H1 (cell line): Measurements from ENCODE around the gene ERMN. TPM values are rescaled to one million over a fixed set of nuclear protein-coding genes. Genes with fewer than 3 reads are reported as not detected.

Source experiments
- CTCF ChIA-PET: fragments of 300-600 bp; sonication (Branson Sonifier 250); formaldehyde crosslinking; loops from one replicate; lab custom pipeline; 2021; ENCODE audit not compliant: partially characterized antibody; lab: Charles Lee
- POLR2A ChIA-PET: fragments of 300-600 bp; sonication (Branson Sonifier 250); formaldehyde crosslinking; loops from one replicate; lab custom pipeline; 2021; ENCODE audit warnings: inconsistent platforms; ENCODE audit not compliant: partially characterized antibody; lab: Charles Lee
- DNase-seq, 2 experiments: peaks; one replicate each; pipeline versions ENCODE4 v3.0.0 to v3.0.0-alpha.2; 2010 to 2022; ENCODE audit warnings: low spot score in 2 of 2, low read depth in 1 of 2, mixed read lengths in 1 of 2
- FAIRE-seq: peaks from 2 replicates; lab custom pipeline; 2011; peaks lifted over from hg19 to GRCh38; lab: Jason Lieb, UNC
- H2AFZ ChIP-seq: 2 replicates; pipeline ENCODE4 v1.8.1; 2012; ENCODE audit warnings: low read length, inconsistent platforms
- H2AK5ac ChIP-seq: 2 replicates; pipeline ENCODE4 v1.6.1; 2013; ENCODE audit warnings: low read depth, low read length
- H2BK120ac ChIP-seq: replicated peaks from 2 replicates; pipeline ENCODE3; 2013; ENCODE audit warnings: low read depth, low read length, inconsistent platforms
- H2BK12ac ChIP-seq: 2 replicates; pipeline ENCODE4 v1.6.1; 2013; ENCODE audit warnings: low read depth, low read length
- H2BK15ac ChIP-seq: 2 replicates; pipeline ENCODE4 v1.6.1; 2013; ENCODE audit warnings: low read length
- H2BK20ac ChIP-seq: 2 replicates; pipeline ENCODE4 v1.6.1; 2013; ENCODE audit warnings: low read length
- H2BK5ac ChIP-seq: 2 replicates; pipeline ENCODE4 v1.6.1; 2013; ENCODE audit warnings: low read depth, low read length
- H3K14ac ChIP-seq: 2 replicates; pipeline ENCODE4 v1.6.1; 2013; ENCODE audit warnings: inconsistent platforms; ENCODE audit not compliant: insufficient read length
- H3K18ac ChIP-seq: 2 replicates; pipeline ENCODE4 v1.6.1; 2013; ENCODE audit warnings: low read length; ENCODE audit errors: extremely low read depth
- H3K23ac ChIP-seq: 2 replicates; pipeline ENCODE4 v1.6.1; 2013; ENCODE audit warnings: inconsistent platforms; ENCODE audit not compliant: insufficient read length
- H3K23me2 ChIP-seq: 2 replicates; pipeline ENCODE4 v1.6.1; 2013; ENCODE audit warnings: low read depth, low read length
- H3K27ac ChIP-seq: 2 replicates; pipeline ENCODE4 v1.6.1; 2011; ENCODE audit warnings: low read depth, low read length, inconsistent platforms
- H3K27me3 ChIP-seq, 4 experiments: replicated peaks in 1 of 4; 1 replicate in 1 of 4; 2 replicates in 3 of 4; pipeline versions ENCODE4 v1.6.1 to v1.8.1; 2011 to 2013; ENCODE audit warnings: low read length in 3 of 4, mild to moderate bottlenecking in 3 of 4, inconsistent platforms in 2 of 4, mixed read lengths in 2 of 4, moderate library complexity in 1 of 4; ENCODE audit not compliant: control insufficient read depth in 3 of 4, insufficient read depth in 3 of 4; ENCODE audit errors: extremely low read depth in 1 of 4
- H3K36me3 ChIP-seq, 4 experiments: 2 replicates each; pipeline versions ENCODE4 v1.6.1 to v1.8.1; 2011 to 2013; ENCODE audit warnings: mild to moderate bottlenecking in 4 of 4, low read length in 3 of 4, moderate library complexity in 2 of 4, control low read depth in 1 of 4, inconsistent platforms in 1 of 4; ENCODE audit not compliant: insufficient read depth in 4 of 4, control insufficient read depth in 2 of 4
- H3K4ac ChIP-seq: replicated peaks from 2 replicates; pipeline ENCODE3; 2013; ENCODE audit warnings: low read length, low read depth, mixed read lengths, inconsistent platforms; ENCODE audit not compliant: insufficient read length
- H3K4me1 ChIP-seq, 4 experiments: replicated peaks in 1 of 4; 1 replicate in 1 of 4; 2 replicates in 3 of 4; pipeline versions ENCODE4 v1.6.1 to v1.8.1; 2011 to 2013; ENCODE audit warnings: low read length in 3 of 4, inconsistent platforms in 2 of 4, mixed read lengths in 1 of 4; ENCODE audit not compliant: insufficient read depth in 4 of 4, control insufficient read depth in 3 of 4
- H3K4me2 ChIP-seq, 2 experiments: 2 replicates each; pipeline versions ENCODE4 v1.6.1 to v1.8.1; 2011 to 2013; ENCODE audit warnings: low read depth in 2 of 2, low read length in 2 of 2, control low read depth in 1 of 2, inconsistent platforms in 1 of 2, mild to moderate bottlenecking in 1 of 2; ENCODE audit not compliant: insufficient read depth in 1 of 2
- H3K4me3 ChIP-seq, 4 experiments: fragments of 200-600, 300-600 bp in 1 of 4; sonication (generic), shearing (Covaris generic), sonication (Bioruptor Twin) in 1 of 4; 2 replicates each; pipeline versions ENCODE4 v1.5.1 to v1.8.1; 2011 to 2016; ENCODE audit warnings: low read length in 4 of 4, low read depth in 3 of 4, control low read depth in 2 of 4, inconsistent platforms in 2 of 4, mild to moderate bottlenecking in 2 of 4, mixed read lengths in 1 of 4, moderate library complexity in 1 of 4; ENCODE audit not compliant: insufficient read depth in 2 of 4; ENCODE audit errors: extremely low read depth in 1 of 4
- H3K56ac ChIP-seq: replicated peaks from 2 replicates; pipeline ENCODE3; 2013; ENCODE audit warnings: low read depth, mild to moderate bottlenecking, mixed read lengths, low read length, inconsistent platforms; ENCODE audit not compliant: insufficient read length
- H3K79me1 ChIP-seq: 2 replicates; pipeline ENCODE4 v1.6.1; 2013; ENCODE audit warnings: low read depth, low read length, control low read depth
- H3K79me2 ChIP-seq, 2 experiments: 2 replicates each; pipeline versions ENCODE4 v1.6.1 to v1.8.1; 2012 to 2013; ENCODE audit warnings: low read length in 2 of 2, mild to moderate bottlenecking in 2 of 2, inconsistent platforms in 1 of 2; ENCODE audit not compliant: insufficient read depth in 2 of 2, control insufficient read depth in 1 of 2
- H3K9ac ChIP-seq, 4 experiments: replicated peaks in 1 of 4; 1 replicate in 1 of 4; 2 replicates in 3 of 4; pipeline versions ENCODE4 v1.6.1 to v1.8.1; 2011 to 2013; ENCODE audit warnings: low read depth in 3 of 4, low read length in 3 of 4, control low read depth in 2 of 4, mild to moderate bottlenecking in 2 of 4, moderate library complexity in 2 of 4, inconsistent platforms in 1 of 4; ENCODE audit errors: extremely low read depth in 1 of 4
- H3K9me3 ChIP-seq, 2 experiments: 2 replicates each; pipeline versions ENCODE4 v1.6.1 to v1.8.1; 2012 to 2013; ENCODE audit warnings: mild to moderate bottlenecking in 2 of 2, moderate library complexity in 2 of 2, control low read depth in 1 of 2, inconsistent platforms in 1 of 2, low read depth in 1 of 2, low read length in 1 of 2, mixed read lengths in 1 of 2; ENCODE audit not compliant: insufficient read depth in 2 of 2
- H4K20me1 ChIP-seq, 2 experiments: replicated peaks in 1 of 2; 2 replicates each; pipeline versions ENCODE3 to v1.8.1; 2011 to 2013; ENCODE audit warnings: inconsistent platforms in 2 of 2, low read length in 2 of 2, mild to moderate bottlenecking in 1 of 2; ENCODE audit not compliant: insufficient read depth in 2 of 2, control insufficient read depth in 1 of 2
- H4K5ac ChIP-seq: 2 replicates; pipeline ENCODE4 v1.6.1; 2013; ENCODE audit warnings: low read length, low read depth, mixed read lengths, inconsistent platforms; ENCODE audit not compliant: insufficient read length
- H4K8ac ChIP-seq: 2 replicates; pipeline ENCODE4 v1.8.0; 2013; ENCODE audit warnings: mild to moderate bottlenecking, moderate library complexity, low read length, inconsistent platforms; ENCODE audit not compliant: insufficient read depth; ENCODE audit errors: extremely low read depth
- H4K91ac ChIP-seq: replicated peaks from 2 replicates; pipeline ENCODE3; 2013; ENCODE audit warnings: low read length, mixed read lengths, inconsistent platforms; ENCODE audit not compliant: insufficient read length
- POU5F1 ChIP-seq: IDR thresholded peaks from 2 replicates; pipeline ENCODE4 v1.6.1; 2011; ENCODE audit warnings: low read depth, mild to moderate bottlenecking, low read length, moderate library complexity
- WGBS, 2 experiments: shearing (Covaris generic) in 1 of 2; methylation state at CpG; one replicate each; pipeline versions ENCODE4 v1.1.6 to v1.1.7; 2013 to 2015; ENCODE audit warnings: low lambda C conversion rate in 2 of 2, mixed read lengths in 2 of 2, inconsistent platforms in 1 of 2, low coverage in 1 of 2, missing lambda C conversion rate in 1 of 2; ENCODE audit not compliant: insufficient replicate concordance in 2 of 2, insufficient coverage in 1 of 2, insufficient read length in 1 of 2; ENCODE audit errors: extremely low coverage in 1 of 2, missing lambda C conversion rate in 1 of 2; 5-methylcytosine and 5-hydroxymethylcytosine counted together
- polyA plus RNA-seq, 7 experiments: library from polyadenylated mRNA; depleted of rRNA in 3 of 7; stranded (reverse) in 5 of 7; unstranded in 2 of 7; fragments of >200 nt in 5 of 7; fragments of 200-250 nt in 2 of 7; gene quantifications; 1 replicate in 5 of 7; 2 replicates in 1 of 7; 4 replicates in 1 of 7; pipeline versions ENCODE4 v1.2.1 to v1.2.3, GENCODE V29; 2011 to 2013; ENCODE audit warnings: missing spikeins in 2 of 7, mixed read lengths in 2 of 7
- total RNA-seq: library from RNA; stranded (reverse); fragmentation: NEBNext Ultra II Directional; extraction: Animal tissue kit (Norgen Biotek cat#: 25700); gene quantifications from 2 replicates; pipeline ENCODE4 v1.2.1, GENCODE V29; 2021
- TF ChIP-seq, protein P1 (sequence below): IDR thresholded peaks from 2 replicates; pipeline ENCODE4 v1.6.1; 2012; ENCODE audit warnings: inconsistent platforms

The ERMN gene
- total and polyA plus RNA-seq, 2 of the 8 experiments (the other 6 are each of a cell fraction or from before 2014, with no cell fraction given) = 0.11 TPM; not detected in 1

DNA sequence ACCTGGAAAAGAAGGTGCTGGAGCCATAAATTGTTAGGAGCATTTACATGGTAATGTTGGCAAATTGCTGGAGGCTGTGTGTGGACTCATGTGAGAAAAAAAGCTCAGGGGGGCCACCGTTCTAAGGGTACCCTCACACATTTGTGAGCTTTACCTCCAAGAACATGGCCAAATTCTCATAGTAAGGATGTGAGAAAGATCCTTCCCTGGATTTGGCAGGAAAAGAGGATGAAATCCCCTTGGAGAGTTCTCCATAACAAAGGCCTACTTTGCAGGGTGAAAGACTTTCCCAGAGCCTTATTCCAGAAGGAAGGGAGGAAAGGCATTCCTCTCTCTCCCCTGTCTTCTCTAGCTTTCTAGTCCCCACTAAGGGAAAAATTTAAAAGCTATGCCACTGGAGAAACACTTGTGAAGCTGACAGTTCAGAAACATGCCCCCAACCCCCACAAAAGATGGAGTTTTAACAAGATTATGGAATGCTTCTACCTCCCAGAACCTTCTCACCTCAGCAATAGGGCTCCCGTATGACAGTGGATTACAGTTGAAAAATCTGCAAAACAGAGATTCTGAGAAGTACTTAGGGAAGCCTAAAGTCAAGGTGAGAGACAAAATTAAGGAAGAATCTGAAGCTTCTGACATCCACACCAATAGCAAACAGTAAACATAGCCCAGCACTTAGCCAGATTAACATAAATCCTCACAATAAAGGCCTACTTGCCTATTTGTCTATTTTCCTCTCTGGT, 20.2 kb upstream of the ERMN start:
- Histone ChIP-seq H3K9ac (no peak overlapping the region), H4K20me1 (no peaks in the 10 kb centered on the region), H3K4me3 (peak overlapping the region in 1 of 4 experiments; percentile 23; a peak in 1 of 8 replicates), H3K27me3 (no peaks in the 10 kb centered on the region), H3K23ac (no peak overlapping the region), H3K9me3 (peaks cover 24 to 32% of the 10 kb centered on the region in 2 experiments; a peak in 3 of 4 replicates), H3K4ac (peak overlapping the region; percentile 54), H3K23me2 (no peaks in the 10 kb centered on the region), H4K8ac (no peak overlapping the region), H2BK20ac (no peak overlapping the region), H3K14ac (no peak overlapping the region), H3K79me2 (no peaks in the 10 kb centered on the region), H2BK5ac (no peak overlapping the region), H3K56ac (no peak overlapping the region), H3K36me3 (no peaks in the 10 kb centered on the region), H2AFZ (no peak overlapping the region), H4K91ac (no peak overlapping the region), H2BK120ac (peak overlapping the region; percentile 18), H2BK15ac (no peak overlapping the region), H3K4me2 (peak overlapping the region in 1 of 2 experiments; percentile 35; a peak in 2 of 4 replicates), H2AK5ac (no peak overlapping the region), H2BK12ac (0 out of 2 replicates have a peak overlapping the region, but pooled peaks have one; percentile 17), H3K27ac (no peak overlapping the region), H4K5ac (no peak overlapping the region), H3K79me1 (no peaks in the 10 kb centered on the region), H3K18ac (no peak overlapping the region; the same call in 1 of the 2 replicates), H3K4me1 (peaks cover 0 to 10% (median 0%) of the 10 kb centered on the region in 4 experiments; a peak in 2 of 7 replicates)
- ChIA-PET CTCF (interaction anchor here (1.1 to 4.7 kb wide), 9 partner anchors 9 to 54 kb away, joined by 3 to 54 read pairs (median 4); partner anchors contain the start of gene ERMN), POLR2A (interaction anchor here (1.4 kb wide), 1 partner anchor 18 kb away, joined by 3 read pairs; no protein-coding TSS in a partner anchor)
- WGBS, 2 experiments = 66% methylated on average over 2 of the region's 2 CpGs; no CpG with 5 or more reads in 1 of the 2 experiments
- DNase-seq (no peak), FAIRE-seq (peak; percentile 66)
- TF ChIP-seq, protein P1, sequence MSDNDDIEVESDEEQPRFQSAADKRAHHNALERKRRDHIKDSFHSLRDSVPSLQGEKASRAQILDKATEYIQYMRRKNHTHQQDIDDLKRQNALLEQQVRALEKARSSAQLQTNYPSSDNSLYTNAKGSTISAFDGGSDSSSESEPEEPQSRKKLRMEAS = no peak
- peak; percentile 63; the same call in 1 of the 2 replicates for TF ChIP-seq POU5F1
